Fibroblast of pulmonary artery (primary cell): ENCODE results near the gene SLC35F3.

Source experiments
- DNase-seq: peaks from one replicate; pipeline ENCODE4 v3.0.0-alpha.2; 2010; ENCODE audit warnings: low read depth
- H3K4me3 ChIP-seq: replicated peaks from 2 replicates; pipeline ENCODE4 v1.5.1; 2011; ENCODE audit warnings: low read depth, mild to moderate bottlenecking, control low read depth, low read length, moderate library complexity
- TF ChIP-seq, protein P1 (sequence below): IDR thresholded peaks from 2 replicates; pipeline ENCODE4 v1.5.1; 2011; ENCODE audit warnings: mild to moderate bottlenecking, control low read depth, low read length, inconsistent platforms; ENCODE audit errors: missing control alignments

The SLC35F3 gene

DNA sequence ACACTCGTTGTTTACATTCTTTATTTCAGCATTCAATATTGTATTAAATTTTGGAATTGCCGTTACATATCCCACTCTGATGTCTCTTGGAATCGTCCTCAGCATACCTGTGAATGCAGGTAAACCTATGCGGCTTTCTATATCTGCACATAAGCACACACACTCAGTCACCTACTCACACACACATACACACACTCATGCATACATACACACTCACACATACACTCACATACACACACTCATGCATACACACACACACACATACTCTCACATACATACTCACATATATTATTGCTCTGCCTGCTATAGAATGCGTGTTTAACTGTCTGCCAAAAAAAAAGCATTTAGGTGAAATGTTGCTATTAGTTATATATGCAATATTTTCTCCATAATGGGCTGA is 415.6 kb downstream of the SLC35F3 start:
- TF ChIP-seq, protein P1, sequence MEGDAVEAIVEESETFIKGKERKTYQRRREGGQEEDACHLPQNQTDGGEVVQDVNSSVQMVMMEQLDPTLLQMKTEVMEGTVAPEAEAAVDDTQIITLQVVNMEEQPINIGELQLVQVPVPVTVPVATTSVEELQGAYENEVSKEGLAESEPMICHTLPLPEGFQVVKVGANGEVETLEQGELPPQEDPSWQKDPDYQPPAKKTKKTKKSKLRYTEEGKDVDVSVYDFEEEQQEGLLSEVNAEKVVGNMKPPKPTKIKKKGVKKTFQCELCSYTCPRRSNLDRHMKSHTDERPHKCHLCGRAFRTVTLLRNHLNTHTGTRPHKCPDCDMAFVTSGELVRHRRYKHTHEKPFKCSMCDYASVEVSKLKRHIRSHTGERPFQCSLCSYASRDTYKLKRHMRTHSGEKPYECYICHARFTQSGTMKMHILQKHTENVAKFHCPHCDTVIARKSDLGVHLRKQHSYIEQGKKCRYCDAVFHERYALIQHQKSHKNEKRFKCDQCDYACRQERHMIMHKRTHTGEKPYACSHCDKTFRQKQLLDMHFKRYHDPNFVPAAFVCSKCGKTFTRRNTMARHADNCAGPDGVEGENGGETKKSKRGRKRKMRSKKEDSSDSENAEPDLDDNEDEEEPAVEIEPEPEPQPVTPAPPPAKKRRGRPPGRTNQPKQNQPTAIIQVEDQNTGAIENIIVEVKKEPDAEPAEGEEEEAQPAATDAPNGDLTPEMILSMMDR = no peak
- no peak overlapping the region for H3K4me3 ChIP-seq
- no peak for DNase-seq

DNA sequence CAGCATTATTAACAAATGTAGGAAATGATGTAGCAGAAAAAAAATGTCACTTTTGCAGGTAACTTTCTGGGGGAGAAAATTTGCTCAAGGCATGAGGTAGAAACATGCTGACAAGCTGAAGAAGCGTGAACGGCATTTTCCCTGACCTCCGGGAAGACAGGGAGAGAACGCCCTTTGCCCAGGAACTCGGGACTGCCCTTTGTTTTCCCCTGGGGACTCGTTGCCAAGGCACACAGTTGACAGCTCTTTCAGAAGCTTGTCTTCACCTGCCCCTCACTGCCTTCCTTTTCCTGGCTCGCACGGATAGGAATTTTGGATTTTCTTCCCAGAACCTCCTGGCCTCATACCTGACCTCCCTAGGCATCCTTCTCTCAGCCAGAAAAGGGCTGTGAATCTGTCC is 416.1 kb downstream of the SLC35F3 start:
- no peak for DNase-seq
- TF ChIP-seq, protein P1 = no peak
- H3K4me3 ChIP-seq = no peak overlapping the region

DNA sequence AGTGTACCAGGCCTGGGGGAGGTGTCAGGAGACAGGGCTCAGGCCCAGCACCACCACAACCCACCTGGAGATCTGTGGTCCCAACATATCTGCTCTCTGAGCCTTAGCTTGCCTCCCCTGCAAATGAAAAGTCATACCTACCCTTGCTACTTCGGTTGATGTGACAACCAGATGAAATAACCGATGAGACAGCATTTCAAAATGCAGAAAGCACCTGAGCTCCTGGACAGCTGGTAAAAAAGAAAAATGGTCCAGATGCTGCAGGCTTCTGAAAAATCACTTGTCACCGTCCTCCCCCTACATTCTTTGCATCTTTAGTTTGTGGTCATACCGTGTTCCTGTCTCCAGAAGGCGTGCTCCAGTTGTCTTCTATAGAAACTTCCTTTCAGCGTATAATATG is 416.8 kb downstream of the SLC35F3 start:
- TF ChIP-seq, protein P1 = no peak
- no peak overlapping the region for H3K4me3 ChIP-seq
- no peak for DNase-seq

DNA sequence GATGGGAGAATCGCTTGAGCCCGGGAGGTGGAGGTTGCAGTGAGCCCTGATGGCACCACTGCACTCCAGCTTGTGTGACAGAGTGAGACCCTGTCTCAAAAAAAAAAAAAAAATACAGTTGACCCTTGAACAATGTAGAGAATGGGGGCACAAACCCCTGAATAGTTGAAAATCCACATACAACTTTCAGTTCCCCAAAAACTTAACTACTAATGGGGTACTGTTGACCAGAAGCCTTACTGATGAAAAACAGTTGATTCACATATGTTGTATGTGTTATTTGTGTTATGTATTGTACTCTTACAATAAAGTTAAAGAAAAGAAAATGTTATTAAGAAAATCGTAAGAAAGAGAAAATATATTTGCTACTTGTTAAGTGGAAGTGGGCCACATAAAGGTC is 417.6 kb downstream of the SLC35F3 start:
- TF ChIP-seq, protein P1 = no peak
- no peak for DNase-seq
- no peak overlapping the region for H3K4me3 ChIP-seq

DNA sequence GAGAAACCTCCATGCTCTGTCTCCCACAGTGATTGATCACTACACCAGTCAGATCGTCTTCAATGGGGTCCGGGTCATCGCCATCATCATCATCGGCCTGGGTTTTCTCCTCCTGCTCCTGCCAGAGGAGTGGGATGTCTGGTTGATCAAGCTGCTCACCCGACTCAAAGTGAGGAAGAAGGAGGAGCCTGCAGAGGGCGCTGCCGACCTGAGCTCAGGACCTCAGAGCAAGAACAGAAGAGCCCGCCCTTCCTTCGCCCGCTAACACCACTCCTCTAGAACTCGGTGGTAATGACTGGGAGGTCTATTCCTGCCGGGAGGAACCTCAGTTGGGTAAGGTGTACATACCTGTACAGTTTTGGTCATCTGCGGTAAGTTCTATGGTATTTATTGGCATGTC is 418.5 kb downstream of the SLC35F3 start:
- TF ChIP-seq, protein P1 = peak; percentile 34
- DNase-seq = peak; percentile 31

DNA sequence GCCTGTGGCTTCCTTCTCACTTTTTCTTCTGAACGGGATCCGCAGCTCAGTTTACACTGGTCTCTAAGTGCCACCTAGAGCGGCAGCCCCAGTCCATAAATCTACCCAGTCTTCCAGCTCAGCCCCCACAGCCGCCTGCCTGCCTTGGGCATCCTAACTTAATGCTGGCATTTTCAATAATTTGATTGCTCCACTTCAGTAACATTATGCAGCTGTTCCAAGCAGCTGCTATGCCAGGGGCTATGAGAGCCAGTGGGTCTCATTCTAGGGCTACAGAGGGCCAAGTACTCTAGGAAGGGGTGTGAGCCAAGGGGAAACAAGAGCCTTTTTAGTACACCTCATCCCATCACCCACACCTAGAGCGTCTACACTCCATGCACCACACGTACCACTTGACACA is 420.3 kb downstream of the SLC35F3 start:
- no peak for DNase-seq
- TF ChIP-seq, protein P1 = no peak
- H3K4me3 ChIP-seq = no peak overlapping the region

More for the DNA sequence above, 418.5 kb downstream of the SLC35F3 start:
- H3K4me3 ChIP-seq = no peak overlapping the region

DNA sequence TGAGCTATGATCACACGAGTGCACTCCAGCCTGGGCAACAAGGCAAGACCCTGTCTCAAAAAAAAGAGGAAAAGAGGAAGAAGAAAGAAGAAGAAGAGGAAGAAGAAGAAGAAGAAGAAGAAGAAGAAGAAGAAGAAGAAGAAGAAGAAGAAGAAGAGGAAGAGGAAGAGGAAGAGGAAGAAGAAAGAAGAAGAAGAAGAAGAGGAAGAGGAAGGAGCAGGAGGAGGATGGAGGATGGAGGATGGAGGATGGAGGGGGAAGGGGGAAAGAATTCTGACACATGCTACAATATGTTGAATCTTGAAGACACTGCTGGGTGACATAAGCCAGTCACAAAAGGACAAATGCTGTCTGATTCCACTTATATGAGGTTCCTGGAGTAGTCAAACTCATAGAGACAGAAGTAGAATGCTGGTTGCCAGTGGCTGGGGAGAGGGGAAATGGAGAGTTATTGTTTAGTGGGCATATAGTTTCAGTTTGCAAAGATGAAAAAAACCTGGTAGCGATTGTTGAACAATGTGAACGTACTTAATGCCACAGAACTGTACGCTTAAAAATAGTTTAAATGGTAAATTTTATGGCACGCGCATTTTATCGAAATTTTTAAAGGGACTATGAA is 421.5 kb downstream of the SLC35F3 start:
- no peak for DNase-seq
- TF ChIP-seq, protein P1 = no peak
- H3K4me3 ChIP-seq = peak overlapping the region; percentile 49
